SU-DHL-6 (cell line): ENCODE data around the gene NR1D1.

ENCODE experiments used
- H2AFZ ChIP-seq: fragments of 200-600 bp; sonication (generic); 2 replicates; pipeline ENCODE4 v1.6.1; 2014; ENCODE audit warnings: low read depth, mild to moderate bottlenecking, moderate library complexity, mixed read lengths, antibody characterized with exemption, low read length; ENCODE audit not compliant: severe bottlenecking
- H3F3A ChIP-seq: fragments of 200-600 bp; shearing (Covaris generic); 2 replicates; pipeline ENCODE4 v1.6.0; 2016; ENCODE audit warnings: antibody characterized with exemption, mild to moderate bottlenecking; ENCODE audit not compliant: insufficient read depth
- H3K27ac ChIP-seq: fragments of 200-600 bp; sonication (generic); 2 replicates; pipeline ENCODE4 v1.5.1; 2016; ENCODE audit warnings: low read depth, mild to moderate bottlenecking, low read length, moderate library complexity, mixed read lengths
- H3K27me3 ChIP-seq: fragments of 200-600 bp; sonication (generic), shearing (Covaris generic); 2 replicates; pipeline ENCODE4 v1.6.0; 2014; ENCODE audit warnings: mild to moderate bottlenecking, low read length
- H3K36me3 ChIP-seq: fragments of 200-600 bp; sonication (generic); 2 replicates; pipeline ENCODE4 v1.6.1; 2014; ENCODE audit warnings: mild to moderate bottlenecking, low read length, mixed read lengths
- H3K4me2 ChIP-seq: fragments of 300-600, 200-600 bp; shearing (Covaris generic), sonication (generic); 2 replicates; pipeline ENCODE4 v1.6.0; 2014; ENCODE audit warnings: low read length, low read depth, mild to moderate bottlenecking; ENCODE audit not compliant: poor library complexity, severe bottlenecking
- H3K4me3 ChIP-seq: fragments of 200-600 bp; sonication (generic); 2 replicates; pipeline ENCODE4 v1.5.1; 2014; ENCODE audit warnings: antibody characterized with exemption, low read length, mild to moderate bottlenecking, mixed read lengths; ENCODE audit not compliant: insufficient read depth, poor library complexity, severe bottlenecking
- H3K79me2 ChIP-seq: fragments of 200-600 bp; sonication (generic); 2 replicates; pipeline ENCODE4 v1.6.1; 2014; ENCODE audit warnings: mild to moderate bottlenecking, low read length, moderate library complexity; ENCODE audit not compliant: insufficient read depth
- H3K9ac ChIP-seq: fragments of 200-600 bp; sonication (generic); 2 replicates; pipeline ENCODE4 v1.7.0; 2014; ENCODE audit warnings: mild to moderate bottlenecking, low read length
- H3K9me2 ChIP-seq: fragments of 200-600 bp; sonication (generic); replicated peaks from 2 replicates; pipeline ENCODE4 v1.6.1; 2014; ENCODE audit warnings: low read length; ENCODE audit not compliant: insufficient read depth
- H3K9me3 ChIP-seq: fragments of 200-600 bp; sonication (generic); 2 replicates; pipeline ENCODE4 v1.6.1; 2014; ENCODE audit warnings: low read length, mixed read lengths; ENCODE audit not compliant: insufficient read depth
- H4K20me1 ChIP-seq: fragments of 200-600 bp; sonication (generic); 2 replicates; pipeline ENCODE4 v1.6.1; 2014; ENCODE audit warnings: low read depth, mild to moderate bottlenecking, antibody characterized with exemption, low read length, moderate library complexity, mixed read lengths
- CTCF ChIP-seq: fragments of 200-600 bp; sonication (generic); IDR thresholded peaks from one replicate; pipeline ENCODE4 v1.5.1; 2017; ENCODE audit warnings: antibody characterized with exemption, mild to moderate bottlenecking, low read length, moderate library complexity; ENCODE audit not compliant: insufficient read depth, poor library complexity, severe bottlenecking
- EZH2phosphoT487 ChIP-seq: fragments of 200-600 bp; sonication (generic), shearing (Covaris generic); conservative IDR thresholded peaks from 2 replicates; pipeline ENCODE4 v1.6.1; 2018; ENCODE audit warnings: mild to moderate bottlenecking, antibody characterized with exemption, low read length, moderate library complexity, mixed read lengths

NR1D1 gene

GRCh38 chr17:40074175-40074512 lies 26.2 kb downstream of the NR1D1 start:
- Histone ChIP-seq H3K27ac (no peak overlapping the region), H3K9me3 (no peaks in the 10 kb centered on the region), H3K27me3 (no peaks in the 10 kb centered on the region), H3K9me2 (no peaks in the 10 kb centered on the region), H3K4me2 (no peak overlapping the region), H3K79me2 (no peaks in the 10 kb centered on the region), H4K20me1 (no peaks in the 10 kb centered on the region), H3K36me3 (no peaks in the 10 kb centered on the region), H2AFZ (no peak overlapping the region), H3K9ac (no peak overlapping the region), H3K4me3 (no peak overlapping the region), H3F3A (no peaks in the 10 kb centered on the region)
- TF ChIP-seq EZH2phosphoT487 (no peak), CTCF (no peak)

DNA sequence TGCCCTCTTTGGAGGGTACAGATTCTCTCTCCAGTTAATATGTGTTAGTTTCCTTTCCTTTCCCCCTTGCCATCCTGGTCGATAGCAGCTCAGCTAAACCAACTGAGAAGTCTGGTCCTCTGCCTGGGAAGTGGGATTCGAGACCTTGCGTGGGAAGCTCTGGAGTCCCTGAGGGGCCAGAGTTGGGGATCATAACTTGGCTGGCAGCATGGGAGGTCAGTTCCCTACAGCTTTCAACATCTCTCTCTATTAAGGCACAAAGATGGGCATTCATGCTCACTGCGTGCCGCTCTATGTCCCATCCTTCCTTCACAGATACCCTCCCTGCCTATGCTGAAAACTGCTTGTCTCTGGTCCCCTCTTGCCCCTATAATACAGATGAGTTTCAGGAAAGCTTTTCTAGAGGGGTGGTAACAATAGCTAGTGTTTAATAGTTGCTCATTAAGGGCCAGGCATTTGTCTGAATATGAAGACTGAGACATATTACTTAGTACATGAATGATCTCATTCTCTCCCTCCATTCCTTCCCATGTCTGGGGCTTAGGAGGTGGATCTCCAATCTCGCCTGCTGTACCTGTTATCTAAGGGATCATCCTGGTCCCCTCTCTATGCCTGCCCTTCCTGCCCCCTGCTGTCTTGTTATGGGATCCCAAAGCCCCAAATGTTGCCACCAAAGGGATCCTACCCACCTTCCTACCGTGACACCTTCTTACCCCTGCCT lies 26.8 kb downstream of the NR1D1 start:
- no peak overlapping the region for H3K4me2 ChIP-seq
- no peaks in the 10 kb centered on the region for H3K36me3 ChIP-seq
- no peaks in the 10 kb centered on the region for H3K79me2 ChIP-seq
- no peaks in the 10 kb centered on the region for H4K20me1 ChIP-seq
- H3K9me2 ChIP-seq, result no peaks in the 10 kb centered on the region
- H2AFZ ChIP-seq, result no peak overlapping the region
- no peaks in the 10 kb centered on the region for H3F3A ChIP-seq
- no peak overlapping the region for H3K4me3 ChIP-seq
- no peaks in the 10 kb centered on the region for H3K9me3 ChIP-seq
- no peak overlapping the region for H3K27ac ChIP-seq
- TF ChIP-seq CTCF (no peak), EZH2phosphoT487 (no peak)
- no peak overlapping the region for H3K9ac ChIP-seq
- no peaks in the 10 kb centered on the region for H3K27me3 ChIP-seq

DNA sequence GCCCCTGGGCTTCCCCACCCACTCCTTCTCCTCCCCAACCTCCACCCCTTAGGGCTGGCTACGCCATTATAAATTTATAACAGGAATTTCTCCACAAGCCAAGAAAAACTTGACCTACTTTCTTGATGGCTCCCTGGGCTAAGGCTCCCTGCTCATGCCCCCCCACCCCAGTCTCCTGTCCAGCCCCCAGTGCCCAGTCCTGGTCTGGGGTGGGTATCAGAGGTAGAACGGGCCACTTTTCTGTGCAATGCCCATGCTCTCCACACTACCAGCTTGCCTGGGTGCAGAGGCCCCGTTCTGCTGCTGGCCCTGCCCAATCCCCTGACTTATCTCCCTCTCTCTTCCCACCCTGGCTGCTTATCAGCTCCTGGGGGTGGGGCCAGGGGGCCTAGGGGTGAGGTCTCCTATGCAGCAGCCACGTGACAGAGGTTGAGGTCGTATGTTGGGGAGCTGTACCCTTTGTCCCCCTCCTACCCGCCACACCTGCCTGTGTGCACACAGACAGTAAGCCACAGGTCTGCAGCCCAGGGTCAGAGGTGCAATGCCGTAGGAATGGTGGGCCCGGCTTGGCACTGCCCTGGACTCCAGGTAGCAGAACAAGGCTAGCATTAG lies 27.5 kb downstream of the NR1D1 start:
- Histone ChIP-seq H3K79me2 (no peaks in the 10 kb centered on the region), H3K27me3 (no peaks in the 10 kb centered on the region), H3K4me2 (no peak overlapping the region), H3K36me3 (no peaks in the 10 kb centered on the region), H3K4me3 (no peak overlapping the region), H3K9ac (no peak overlapping the region), H3K9me2 (no peaks in the 10 kb centered on the region), H2AFZ (no peak overlapping the region), H3K9me3 (no peaks in the 10 kb centered on the region), H4K20me1 (no peaks in the 10 kb centered on the region), H3K27ac (no peak overlapping the region), H3F3A (no peaks in the 10 kb centered on the region)
- TF ChIP-seq CTCF, result no peak
- no peak for TF ChIP-seq EZH2phosphoT487
